Measurements from ENCODE around the gene ANAPC16.
"Not testable (repeated sequence)": the region's sequence is repeated elsewhere in the genome, so short reads cannot be mapped to it uniquely, and the experiment has no call there.

The ANAPC16 gene

DNA sequence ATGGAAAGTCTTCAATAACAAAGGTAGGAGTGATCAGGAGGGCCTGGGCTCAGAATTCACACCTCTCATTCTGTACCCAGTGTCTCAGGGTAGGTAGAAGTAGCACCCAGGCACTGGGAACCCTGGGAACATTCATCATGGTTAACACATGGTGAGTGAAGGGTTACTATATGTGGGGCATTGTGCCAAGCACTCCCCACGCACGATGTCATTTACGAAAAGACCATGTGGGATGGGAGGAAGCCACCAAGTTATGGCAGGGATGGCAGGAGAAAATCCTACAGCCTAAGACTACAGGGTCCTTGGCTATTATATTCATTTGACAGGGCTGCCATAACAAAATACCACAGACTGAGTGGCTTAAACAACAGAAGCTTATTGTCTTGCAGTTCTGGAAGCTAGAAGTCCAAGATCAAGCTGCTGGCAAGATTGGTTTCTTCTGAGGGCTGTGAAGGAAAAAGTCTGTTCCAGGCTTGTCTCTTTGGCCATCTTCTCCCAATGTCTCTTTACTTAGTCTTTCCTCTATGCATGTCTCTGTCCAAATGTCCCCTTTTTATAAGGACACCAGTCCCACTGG lies 30.2 kb downstream of the ANAPC16 start:
- DNase-seq = no peak

DNA sequence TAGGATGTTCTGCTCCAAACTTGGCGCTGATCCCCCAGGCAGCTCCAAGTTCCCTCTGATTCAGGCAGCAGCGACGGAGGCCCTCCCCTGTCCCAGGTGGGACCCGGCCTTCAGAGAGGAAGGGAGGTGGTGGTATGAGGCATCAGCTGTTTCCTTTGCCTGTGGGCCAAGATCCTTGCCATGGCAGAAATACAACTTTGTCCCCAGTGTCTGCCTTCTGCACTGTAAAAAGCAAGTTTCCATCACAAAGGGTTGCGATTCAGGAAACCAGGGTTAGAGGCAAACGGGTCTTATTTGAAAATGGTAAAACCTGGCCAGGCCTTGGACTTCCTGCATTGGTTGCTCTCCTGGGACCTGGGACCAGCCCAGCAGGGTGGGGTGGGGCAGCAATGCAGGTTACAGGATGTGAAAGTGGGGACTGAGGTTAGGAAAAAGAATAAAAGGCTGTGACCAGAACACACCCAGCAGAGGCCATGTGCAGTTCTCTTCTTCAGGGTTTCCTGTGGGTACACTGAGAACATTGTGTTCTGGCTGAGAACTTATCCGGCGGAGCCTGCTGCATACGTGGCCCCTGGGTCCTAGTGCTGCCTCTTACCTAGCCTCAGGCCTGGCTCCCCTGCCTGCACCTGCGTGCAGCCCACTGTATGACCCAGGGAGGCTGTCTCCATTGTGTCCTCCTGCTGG lies 32.8 kb downstream of the ANAPC16 start:
- DNase-seq = peak; percentile 87

DNA sequence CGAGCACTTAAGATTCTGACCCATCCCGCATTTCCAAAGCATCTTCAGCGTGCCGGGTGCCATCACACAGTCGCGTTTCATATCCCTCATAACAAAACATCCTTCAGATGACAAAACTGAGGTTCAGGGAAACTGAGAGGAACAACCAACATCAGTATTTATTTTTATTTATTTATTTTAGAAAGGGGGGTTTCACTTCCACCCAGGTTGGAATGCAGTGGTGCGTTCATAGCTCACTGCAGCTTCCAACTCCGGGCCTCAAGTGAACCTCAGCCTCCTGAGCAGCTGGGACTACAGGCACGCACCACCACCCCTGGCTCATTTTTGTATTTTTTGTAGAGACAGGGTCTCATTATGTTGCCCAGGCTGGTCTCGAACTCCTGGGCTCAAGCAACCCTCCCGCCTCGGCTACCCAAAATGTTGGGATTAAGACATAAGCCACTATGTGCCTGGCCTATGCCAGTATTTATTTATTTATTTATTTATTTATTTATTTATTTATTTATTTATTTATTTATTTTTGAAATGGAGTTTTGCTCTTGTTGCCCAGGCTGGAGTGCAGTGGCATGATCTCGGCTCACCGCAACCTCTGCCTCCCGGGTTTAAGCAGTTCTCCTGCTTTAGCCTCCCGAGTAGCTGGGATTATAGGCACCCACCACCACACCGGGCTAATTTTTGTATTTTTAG lies 33.5 kb downstream of the ANAPC16 start:
- DNase-seq = not testable (repeated sequence)

DNA sequence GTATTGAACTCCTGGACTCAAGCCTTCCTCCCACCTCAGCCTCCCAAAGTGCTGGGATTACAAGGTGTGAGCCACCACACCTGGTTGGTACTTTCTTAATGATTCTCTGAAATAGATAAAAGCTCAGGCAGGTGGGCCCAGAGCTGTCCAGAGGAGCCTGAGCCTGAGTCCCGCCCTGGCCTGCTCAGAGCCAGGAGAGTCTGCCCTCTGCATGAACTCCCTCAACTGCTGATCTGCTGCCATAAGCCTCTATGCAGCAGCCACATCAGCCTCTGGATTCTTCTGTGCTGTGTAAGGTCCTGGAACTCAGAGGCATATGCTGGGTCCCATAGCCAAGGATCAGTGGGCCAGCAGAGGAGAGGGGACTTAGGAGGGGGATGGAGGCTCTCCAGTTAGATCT lies 34.9 kb downstream of the ANAPC16 start:
- no peak for DNase-seq

DNA sequence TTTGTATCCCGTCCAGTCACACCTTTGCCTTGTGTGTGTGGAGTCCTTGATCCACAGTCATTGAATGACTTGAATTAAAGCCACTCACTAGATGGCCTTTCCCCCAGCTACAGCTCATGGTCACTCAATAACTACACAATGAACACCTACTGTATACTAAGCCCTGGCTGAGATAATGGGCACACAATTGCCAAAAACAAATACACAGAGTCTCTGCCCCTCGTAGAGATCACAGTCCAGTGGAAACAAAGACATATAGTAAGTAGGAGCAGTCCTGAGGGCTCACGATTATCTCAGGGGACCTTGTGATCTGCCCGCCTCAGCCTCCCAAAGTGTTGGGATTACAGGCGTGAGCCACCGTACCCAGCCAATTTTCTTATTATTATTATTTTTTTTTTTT lies 35.8 kb downstream of the ANAPC16 start:
- DNase-seq = no peak

DNA sequence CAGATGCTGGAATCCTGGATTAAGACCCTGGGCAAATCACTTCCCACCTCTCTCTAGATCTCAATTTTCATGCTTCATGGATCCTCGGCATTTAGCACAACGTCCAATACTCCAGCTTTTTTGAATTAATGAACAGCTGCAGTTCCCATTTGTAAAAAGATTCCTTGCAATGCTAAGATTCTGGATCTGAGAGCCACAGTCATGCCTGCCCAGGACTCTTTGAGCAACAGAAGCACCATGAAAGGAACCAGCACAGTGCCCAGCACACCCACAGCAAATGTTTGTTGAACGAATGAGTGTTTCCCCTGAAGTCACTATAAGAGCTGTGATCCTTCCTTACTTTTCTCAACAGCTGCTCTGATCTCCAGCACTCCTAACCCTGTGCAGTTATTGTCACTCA lies 37.2 kb downstream of the ANAPC16 start:
- DNase-seq = no peak

DNA sequence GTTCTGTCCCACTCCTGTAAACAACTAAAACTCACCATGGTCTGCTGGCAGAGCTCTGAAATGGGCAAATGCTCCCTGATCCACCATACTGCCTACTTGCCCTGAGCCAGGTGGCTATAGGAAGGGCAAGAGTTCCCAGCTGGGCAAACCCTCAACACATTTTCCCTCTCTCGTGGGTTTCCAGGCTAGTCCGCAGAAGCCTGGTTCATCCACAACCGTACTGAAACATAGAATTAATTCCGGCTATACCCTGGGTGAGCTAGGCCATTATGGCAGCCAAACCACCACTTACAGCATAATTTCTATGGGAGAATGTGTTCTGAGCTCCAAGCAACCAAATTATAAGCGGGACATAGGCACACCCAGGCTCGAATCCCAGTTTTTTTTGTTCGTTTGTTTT lies 37.8 kb downstream of the ANAPC16 start:
- no peak for DNase-seq

DNA sequence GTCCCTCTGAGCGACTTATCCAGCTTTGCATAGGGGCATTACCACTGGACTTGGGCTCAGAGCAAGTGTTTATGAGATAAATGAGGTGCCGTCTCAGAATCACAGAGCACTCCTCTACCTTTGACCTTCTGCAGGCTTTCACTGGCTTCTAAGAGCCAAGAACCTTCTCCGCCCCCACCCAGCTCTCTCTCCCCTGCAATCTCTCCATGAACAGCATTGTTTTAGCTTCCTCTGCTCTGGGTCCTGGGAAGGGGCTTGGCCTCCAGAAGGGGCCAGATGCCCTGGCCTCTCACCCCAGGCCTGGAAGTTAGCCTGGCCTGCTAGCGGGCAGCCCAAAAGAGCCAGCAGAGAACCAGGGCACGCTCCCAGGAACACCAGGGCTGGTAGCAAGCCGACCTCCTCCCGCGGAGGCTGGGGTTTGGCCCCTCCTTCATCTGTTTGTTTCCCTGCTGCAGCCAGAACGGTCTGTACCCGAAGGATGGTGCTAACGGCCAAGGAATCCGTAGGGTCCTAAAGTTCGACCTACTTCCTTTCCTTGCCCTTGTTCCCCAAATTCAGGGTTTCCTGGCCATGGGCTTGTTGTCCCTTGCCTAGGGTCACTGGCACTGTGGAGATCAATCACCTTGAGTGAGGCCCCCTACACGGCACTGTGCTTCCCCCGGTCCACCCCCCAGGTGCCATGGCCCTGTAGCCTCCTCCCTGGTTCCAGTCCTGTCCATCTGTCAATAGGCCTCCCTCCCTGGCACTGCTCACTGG lies 39.2 kb downstream of the ANAPC16 start:
- DNase-seq = peak; percentile 69

DNA sequence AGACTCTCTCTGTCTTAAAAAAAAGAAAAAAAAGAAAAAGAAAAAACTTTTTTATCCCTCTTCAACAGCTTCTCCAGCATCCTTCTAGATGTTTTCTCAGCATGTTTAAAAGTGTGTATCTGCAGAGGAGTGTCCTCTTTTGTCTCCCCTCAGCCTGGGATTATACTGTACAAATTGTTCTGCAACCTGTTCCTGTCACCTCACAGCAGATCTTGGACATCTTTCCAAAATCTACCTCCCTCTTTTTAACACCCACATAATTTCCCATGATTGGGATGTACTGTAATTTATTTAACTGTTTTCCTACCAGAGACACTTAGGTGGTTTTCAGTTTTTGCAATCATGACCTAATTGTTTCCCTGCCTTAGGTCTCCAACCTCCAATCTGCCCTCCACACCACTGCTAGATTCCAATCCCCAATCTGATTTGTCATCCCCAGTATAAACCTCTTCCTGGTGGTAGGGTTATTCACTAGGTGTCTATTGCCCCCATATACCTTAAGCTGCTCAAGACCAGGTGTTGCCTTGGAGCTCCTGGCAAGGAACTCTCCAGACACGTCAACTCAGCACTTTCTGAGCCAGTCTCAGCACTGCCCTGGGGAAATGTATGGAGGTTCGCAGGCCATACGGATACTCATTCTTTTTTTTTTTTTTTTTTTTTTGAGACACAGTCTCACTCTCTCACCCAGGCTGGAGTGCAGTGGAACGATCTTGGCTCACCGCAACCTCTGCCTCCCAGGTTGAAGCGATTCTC lies 40.3 kb downstream of the ANAPC16 start:
- DNase-seq = no peak

DNA sequence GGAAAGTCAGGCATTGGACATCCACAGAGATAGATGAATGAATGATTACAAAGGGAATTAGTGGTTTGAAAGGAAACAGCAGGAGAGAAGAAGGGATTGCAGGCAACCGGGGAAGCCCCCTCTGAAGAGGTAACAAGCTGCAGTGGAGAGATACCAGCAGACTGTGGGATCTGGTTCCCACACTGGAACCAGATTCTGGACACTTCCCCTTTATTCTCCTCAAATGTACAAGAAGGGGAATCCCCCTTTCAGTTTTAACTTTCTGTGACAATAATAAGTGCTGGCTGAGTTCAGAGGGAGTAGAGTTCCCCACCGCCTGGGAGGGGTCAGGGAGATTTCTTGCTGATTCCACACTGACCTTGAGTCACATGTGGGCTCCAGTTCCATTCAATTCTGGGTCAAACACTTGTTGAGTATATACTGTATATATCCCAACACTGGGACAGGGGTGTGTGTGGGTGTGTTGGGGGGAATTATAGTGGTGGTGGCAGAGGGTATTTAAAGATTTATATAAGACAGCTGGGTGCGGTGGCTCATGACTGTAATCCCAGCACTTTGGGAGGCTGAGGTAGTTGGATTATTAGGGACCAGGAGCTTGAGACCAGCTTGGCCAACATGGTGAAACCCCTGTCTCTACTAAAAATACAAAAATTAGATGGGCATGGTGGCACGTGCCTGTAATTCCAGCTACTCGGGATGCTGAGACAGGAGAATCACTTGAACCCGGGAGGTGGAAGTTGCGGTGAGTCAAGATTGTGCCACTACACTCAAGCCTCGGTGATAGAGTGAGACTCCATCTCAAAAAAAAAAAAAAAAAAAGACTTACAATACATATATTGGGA lies 41.5 kb downstream of the ANAPC16 start:
- no peak for DNase-seq

DNA sequence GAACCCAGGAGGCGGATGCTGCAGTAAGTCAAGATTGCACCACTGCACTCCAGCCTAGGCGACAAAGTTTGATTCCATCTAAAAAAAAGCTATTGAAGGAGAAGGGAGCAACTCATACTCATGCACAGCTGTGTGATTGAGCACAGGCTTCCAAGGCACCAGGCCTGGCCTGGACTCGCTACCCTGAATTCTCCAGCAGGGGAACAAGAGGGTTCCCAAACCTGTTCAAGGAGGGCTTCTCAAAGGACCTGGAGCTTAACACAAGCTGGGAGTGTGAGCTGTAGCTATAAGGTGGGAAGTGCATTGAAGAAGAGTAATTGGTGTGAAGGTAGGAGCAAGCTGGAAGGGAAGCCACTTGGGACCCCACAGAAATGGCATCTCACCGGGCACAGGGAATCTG lies 42.8 kb downstream of the ANAPC16 start:
- no peak for DNase-seq

DNA sequence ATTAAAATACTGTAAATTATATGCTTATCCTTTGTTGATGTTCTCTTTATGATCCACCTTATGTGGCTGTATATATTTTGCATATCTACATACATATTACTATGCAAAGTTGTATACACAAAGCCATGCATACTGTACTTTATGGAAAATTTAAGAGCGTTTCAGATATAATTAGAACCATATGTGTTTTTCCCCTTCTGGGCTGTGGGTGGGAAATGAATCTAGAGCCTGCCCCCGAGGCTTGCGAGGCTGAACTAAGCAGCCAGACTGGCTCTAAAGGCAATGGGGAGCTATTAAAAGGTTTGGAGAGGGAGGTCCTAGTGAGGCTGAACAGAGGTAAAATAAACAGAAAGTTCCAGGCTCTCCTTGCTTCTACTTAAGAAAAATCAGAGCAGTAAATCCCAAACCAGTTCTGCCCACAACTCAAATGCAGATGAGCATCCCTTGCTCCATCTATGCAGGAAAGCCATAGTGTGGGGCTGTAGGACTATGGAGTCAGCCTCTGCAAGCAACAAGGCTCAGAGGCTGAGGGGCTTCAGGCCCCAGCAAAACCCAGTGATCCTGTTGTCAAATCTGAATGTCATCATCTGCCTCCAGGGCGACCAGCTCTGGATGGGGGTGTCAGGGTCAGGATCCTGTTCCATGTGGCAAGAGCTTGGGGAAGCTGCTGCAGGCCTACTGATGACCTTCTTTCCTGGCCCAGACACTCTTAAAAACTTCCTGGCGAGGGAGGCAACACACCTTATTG lies 43.9 kb downstream of the ANAPC16 start:
- no peak for DNase-seq

DNA sequence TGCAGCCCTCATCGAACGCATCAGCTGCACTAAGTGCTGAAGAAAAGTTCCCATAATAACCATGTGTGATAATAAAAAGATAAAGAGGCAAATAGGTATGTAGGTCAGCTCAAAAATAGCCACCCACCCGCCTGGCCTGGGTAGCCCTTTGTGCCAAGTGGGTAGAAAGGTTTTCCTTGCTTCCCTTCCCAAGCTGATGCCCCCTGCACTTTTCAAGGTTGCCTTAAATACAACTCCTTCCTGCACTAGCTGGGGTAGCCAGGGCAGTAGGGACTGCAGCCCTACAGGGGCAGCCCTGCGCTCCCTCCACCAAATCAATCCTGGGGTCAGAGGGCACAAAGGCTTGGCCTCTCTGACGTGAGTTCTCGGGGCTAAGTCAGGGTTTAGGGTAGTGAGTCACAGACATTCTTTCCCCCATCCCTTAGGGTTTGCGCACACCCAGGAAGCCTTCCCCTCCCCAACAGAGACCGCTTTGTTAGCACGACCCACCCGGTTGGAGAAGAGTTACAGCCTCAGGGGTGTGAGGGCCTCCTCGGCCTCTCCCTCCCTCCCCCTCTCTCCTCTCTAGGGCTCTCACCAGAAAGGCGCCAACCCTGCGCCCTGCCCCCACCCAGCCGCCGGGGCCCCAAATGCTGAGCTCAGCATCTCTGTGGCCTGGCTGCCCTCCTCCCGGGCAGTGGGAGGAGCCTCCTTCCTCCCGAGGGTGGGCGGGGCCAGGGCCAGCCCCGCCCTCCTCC lies 44.6 kb downstream of the ANAPC16 start:
- DNase-seq = peak; percentile 93

DNA sequence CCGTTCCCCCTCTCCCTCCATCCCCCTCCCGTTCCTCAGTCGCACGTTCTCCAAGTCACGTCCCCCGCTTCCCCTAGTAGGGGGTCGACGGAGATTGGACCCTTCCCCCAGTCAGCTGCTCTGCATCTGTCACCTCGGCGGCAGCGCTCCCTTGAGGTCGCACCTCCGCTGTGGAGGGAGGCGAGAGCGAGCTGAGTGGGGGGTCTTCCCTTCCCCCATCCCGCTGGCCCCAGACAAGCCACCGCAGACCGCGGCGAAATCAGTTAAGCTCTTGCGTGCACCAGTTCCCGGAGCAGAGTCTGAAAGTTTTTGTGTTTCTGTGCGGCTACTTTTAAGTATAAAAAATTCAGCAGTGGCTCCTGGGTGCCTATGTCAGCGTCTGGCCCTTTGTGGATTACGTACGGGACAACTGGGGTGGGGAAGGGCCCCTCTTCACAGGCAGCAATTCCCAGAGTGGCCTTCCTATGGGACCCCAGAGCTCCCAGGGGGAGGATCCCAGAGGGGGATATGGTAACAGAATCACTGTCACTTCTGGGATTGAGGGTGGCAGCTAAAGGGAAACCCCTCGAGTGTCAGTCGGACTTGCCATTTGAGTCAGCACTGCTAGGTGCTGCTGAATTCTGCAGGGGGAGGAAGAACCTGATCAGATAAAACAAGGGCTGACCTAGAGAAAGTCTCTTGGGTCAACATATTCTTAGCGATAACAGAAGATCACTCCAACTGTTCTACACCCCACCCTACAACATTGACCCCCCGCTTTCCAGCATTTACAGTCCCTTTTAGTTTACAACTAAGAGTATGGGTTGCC lies 45.4 kb downstream of the ANAPC16 start:
- peak; percentile 81 for DNase-seq

DNA sequence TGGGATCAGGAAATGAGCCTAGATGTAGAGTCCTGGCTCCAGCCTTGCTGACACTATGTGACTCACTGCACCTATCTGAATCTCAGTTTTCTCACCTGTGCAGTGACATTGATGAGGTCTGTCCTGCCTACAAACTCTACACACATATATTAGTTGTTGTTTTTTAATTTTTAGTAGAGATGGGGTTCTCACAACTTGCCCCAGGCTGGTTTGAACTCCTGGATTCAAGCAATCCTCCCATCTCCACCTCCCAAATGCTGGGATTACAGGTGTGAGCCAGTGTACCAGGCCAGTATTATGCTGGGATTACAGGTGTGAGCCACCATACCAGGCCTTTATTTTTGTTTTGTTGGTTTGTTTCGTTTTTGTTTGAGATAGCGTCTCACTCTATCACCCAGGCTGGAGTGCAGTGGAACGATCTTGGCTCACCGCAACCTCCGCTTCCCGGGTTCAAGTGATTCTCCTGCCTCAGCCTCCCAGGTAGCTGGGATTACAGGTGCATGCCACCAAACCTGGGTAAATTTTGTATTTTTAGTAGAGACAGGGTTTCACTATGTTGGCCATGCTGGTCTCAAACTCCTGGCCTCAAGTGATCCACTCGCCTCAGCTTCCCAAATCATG lies 46.1 kb downstream of the ANAPC16 start:
- DNase-seq = peak; percentile 67

DNA sequence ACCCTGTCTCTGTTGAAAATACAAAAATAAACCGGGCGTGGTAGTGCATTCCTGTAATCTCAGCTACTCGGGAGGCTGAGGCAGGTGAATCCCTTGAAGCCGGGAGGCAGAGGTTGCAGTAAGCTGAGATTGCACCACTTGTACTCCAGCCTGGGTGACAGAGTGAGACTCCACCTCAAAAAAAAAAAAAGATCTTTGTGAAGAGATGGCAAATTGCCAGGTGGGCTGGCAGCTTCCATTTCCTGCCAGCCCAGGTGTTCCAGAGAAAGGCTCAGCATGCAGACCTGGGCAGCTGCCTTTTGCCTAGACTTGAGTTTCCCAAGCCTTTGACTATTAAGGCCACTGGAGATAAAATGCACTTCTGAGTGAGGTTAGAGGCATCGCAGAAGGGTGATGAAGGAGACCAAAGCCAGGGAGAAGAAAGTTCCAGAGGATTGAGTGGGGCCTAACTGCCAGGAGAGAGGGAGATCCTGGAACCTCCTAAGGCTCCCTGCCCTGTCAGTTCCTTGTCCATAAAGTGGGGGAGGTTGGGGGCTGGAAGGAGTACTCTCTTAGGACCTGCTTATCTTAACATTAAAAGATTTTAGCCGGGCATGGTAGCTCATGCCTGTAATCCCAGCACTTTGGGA lies 47.9 kb downstream of the ANAPC16 start:
- peak; percentile 68 for DNase-seq

DNA sequence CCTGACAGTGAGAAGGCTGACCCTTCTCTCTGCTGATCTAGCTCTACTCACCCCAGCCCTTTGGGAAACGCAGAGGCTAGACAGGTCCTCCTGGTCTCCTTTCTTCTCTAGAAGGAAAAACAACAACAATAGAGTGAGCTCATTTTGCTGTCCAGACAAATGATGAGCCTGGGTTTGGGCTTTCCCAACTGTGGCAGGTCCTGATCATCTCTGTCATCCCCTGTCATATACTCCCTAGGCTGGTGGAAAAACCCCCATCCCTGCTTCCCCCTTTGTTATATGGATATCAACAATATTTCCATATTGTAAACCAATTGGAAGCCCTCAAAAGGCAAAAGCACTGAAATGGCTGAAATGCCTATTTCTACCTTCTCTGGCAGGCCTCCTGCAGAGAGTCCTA lies 48.7 kb downstream of the ANAPC16 start:
- no peak for DNase-seq

DNA sequence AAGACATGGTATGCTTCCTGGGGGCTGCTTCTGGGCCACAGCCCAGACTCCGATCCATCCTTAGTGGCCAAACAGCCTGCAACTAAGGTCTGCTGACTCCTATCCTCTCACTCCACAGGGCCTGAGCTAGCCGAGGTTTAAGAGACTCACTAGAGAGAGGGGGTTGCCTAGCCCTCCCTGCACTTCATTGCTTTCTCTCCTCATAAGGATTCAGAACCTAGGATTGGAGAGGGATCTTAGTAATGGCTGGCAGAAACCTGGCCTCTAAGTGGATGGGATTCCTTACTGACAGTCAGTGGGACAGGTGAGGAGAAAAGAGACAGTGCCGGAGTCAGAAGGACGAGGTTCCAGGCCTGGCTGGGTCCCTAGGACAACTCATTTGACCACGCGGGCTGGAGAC lies 49.7 kb downstream of the ANAPC16 start:
- no peak for DNase-seq
